ENCODE results near the gene TBXA2R.
A peak's percentile ranks its signal among the peaks of the same experiment; 100 is the strongest.
"Not testable (repeated sequence)": the region's sequence is repeated elsewhere in the genome, so short reads cannot be mapped to it uniquely, and the experiment has no call there.

The TBXA2R gene

DNA sequence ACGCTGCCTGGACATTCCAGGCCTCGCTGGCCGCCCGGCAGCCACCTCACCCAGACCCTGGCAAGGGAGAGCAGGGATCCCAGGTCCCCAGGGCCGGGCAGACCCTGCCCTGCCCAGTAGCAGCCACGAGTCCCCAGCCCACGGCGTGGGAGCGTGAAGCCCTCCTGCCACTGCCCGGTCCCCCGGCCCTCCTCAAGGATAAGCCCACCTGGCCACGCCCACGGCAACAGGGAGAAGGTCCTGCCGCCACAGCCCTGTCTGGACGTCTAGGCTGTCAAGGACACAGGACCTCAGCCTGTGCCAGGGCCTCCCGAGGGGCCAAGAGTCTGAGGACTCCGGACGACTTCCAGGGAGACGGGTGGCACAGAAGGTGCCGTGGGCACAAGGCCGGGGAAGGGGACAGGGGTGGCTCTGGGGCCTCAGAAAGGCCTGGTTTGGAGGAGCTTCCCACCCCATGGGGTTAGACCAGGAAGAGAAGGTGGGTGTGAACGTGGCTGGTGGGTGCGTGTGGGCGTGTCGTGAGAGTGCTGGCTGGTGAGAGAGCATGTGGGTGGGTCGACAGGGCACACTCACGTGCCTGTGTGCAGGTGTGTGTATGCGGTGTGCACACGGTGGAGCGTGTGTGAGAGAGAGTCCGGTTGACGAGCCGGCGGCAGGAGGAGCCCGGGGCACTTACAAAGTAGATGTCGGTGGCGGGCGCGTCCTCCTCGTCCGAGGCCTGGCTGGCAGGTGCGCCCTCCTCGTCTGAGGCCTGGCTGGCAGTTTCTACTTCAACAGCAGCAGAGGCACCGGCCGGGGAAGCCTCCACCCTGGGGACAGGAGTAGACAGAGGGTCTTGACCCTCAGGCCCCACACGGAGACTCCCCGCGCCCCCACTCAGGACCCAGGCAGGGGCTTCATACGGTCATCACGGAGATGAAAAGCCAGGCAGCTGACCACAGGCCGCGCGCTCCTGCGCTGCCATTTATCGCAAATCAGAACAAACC lies 31.8 kb upstream of the TBXA2R start:
- no peak for DNase-seq

DNA sequence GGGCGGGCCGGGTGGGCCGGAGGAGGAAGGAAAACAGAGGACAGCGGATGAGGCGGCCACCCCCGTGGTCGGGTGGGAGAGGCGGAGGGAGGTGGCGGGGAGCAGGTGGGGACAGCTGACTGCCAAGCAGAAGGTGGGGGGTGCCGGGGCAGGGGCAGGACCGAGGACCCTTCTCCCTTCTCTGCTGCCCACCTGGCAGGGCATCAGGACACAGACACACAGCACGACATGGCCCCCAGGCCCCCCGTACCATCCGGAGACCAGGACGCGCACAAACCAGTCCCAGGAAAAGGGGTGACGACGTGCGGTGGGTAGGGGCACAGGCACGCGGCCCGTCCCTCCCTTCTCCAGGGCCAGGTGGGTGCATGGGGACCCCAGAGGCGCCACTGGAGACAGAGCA lies 30.9 kb upstream of the TBXA2R start:
- DNase-seq, result no peak

DNA sequence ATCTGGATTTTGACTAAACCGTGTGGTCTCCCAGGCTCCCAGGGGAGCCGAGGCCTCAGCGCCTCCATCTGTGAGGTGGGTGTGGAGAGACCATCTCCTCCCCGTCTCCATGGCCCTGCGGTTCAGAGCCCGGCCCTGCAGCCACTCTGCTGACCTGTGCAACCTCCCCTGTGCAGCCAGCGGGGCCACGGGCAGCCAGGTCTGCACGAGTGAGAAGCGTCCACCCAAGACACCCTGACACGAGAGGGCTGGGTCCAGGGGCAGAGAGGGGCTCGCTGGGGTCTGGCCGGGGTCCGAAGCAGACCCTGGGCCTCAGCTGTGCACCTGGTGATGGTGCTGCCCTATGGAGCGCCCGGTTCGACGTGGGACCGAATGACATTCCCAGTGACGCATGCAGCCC lies 30.3 kb upstream of the TBXA2R start:
- no peak for DNase-seq

- no peak for DNase-seq
Observed at GRCh38 chr19:3636506-3636905, 29.8 kb upstream of the TBXA2R start.

DNA sequence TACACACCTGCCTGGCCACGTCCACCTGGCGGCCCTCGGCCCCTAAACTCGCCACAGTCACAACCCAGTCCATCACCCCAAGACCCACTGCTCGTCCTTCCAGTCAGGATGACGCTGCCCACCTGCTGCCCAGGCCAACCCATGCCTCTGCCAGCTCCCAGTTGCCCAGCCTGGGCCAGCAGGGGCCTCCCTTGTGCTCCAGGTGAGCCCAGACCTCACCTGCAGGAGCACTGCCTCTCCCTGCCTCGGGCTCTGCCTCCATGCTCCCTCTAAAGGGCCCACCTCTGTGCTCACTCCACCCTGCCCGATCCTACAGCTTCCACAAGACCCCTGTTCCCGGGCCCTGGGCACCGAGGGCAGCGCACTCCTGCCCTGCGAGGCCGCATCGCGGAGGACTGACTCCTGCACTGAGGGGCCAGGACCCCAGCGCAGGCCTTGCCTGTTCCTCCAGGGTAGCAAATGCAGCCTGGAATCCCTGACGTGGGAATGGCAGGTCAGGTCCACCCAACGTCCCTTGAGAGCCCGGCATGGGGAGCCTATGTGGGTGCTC lies 27.9 kb upstream of the TBXA2R start:
- DNase-seq, result no peak

- DNase-seq, result no peak
Observed at GRCh38 chr19:3633559-3633988, 26.9 kb upstream of the TBXA2R start.

GRCh38 chr19:3632739-3633558 lies 26.3 kb upstream of the TBXA2R start:
- no peak for DNase-seq

- no peak for DNase-seq
Observed at GRCh38 chr19:3632098-3632497, 25.4 kb upstream of the TBXA2R start.

GRCh38 chr19:3631053-3631861 lies 24.6 kb upstream of the TBXA2R start:
- no peak for DNase-seq

DNA sequence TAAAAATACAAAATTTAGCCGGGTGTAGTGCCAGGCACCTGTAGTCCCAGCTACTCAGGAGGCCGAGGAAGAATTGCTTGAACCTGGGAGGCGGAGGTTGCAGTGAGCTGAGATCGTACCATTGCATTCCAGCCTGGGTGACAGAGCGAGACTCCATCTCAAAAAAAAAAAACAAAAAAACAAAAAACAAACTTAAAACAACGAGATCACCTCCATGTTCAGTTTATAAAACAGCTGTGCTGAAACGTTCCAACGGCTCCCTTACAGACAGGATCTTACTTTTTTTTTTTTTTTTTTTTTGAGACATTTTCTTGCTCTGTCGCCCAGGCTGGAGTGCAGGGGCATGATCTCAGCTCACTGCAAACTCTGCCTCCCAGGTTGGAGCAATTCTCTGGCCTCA lies 22.1 kb upstream of the TBXA2R start:
- DNase-seq, result not testable (repeated sequence)

- DNase-seq, result no peak
Observed at GRCh38 chr19:3627351-3627723, 20.7 kb upstream of the TBXA2R start.

DNA sequence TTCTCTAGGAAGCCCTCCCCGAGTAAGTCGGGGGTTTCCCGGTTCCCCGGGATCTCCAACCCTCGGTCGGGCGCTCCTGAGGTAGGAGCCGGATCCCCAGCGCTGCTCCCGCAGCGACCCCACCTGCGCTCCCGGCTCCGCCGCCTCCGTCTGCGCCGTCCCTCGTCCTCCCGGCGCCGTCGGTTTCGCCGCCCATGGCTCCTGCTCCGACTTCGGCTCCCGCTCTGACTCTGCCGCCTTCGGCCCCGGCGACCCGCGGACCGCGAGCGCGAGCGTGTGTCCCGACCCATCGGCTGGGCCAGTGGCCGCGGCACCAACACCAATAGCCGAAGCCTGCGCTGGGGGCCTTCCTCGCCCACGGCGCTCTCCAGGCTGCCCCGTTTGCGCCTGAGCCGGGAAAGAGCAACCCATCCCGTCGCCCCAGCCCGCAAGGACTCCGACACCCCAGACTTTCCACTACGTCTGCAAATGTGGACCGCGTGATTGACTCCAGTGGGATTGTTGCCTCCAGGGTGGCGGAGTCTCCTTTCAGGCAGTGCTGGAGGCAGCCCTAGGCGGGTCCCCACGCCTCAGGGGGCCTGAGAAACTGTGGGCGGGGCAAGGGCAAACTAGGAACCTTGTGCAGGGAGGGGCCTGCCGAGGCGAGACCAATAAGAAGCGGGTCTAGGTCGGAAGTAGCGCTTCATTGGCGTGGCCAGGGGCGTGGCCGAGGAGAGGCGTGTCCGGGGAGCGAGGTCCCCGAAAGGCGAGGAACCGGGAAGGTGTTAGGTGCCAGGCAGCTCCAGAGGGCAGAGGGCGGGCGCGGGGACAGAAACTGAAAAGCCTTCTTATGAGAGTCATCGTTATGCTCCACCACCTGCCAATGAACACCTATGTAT lies 20.0 kb upstream of the TBXA2R start, which contains the start of gene CACTIN:
CACTIN (minus strand) TSS at position 318 of the 878 bp plus-strand sequence; CDS start at position 290, 28 bp downstream.
- peak; percentile 97 for DNase-seq

- DNase-seq, result no peak
Observed at GRCh38 chr19:3625996-3626472, 19.4 kb upstream of the TBXA2R start.

- no peak for DNase-seq
Observed at GRCh38 chr19:3623716-3624115, 17.0 kb upstream of the TBXA2R start.

- DNase-seq, result no peak
Observed at GRCh38 chr19:3622224-3622623, 15.5 kb upstream of the TBXA2R start.

GRCh38 chr19:3621689-3622088 lies 15.0 kb upstream of the TBXA2R start:
- DNase-seq, result no peak

GRCh38 chr19:3620817-3621547 lies 14.3 kb upstream of the TBXA2R start:
- DNase-seq, result no peak

GRCh38 chr19:3620145-3620816 lies 13.6 kb upstream of the TBXA2R start:
- DNase-seq, result no peak

DNA sequence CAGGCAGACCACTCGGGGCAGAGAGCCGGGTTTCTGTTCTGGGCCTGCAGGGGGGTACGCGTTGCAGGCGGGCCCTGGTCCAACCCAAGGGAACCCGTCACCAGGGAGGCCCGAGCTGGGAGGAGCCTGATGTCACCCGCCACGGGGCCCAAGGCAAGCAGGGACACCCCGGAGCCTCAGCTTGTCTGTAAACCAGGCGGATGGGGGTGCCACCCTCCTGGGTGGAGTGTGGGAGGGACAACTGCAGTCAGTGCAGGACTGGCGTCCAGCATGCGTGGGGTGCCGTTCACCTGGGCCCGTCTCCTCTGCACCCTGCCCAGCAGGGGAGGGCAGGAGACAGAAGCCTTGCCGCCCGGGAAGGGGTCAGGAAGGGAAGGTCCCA lies 12.9 kb upstream of the TBXA2R start:
- no peak for DNase-seq

Data from NCI-H2029 (cell line).